IMR-90 (cell line): ENCODE measurements around the gene HMGA1. TPM values are rescaled to one million over a fixed set of nuclear protein-coding genes. Genes with fewer than 3 reads are reported as not detected.

Experiments used
- ATAC-seq: fragments of 200-7000 bp; cut with Tn5 transposase; 2 replicates; pipeline ENCODE4 v1.9.1; 2020; ENCODE audit warnings: low read depth, mild to moderate bottlenecking, moderate library complexity
- BruUV-seq: library from RNA; stranded (reverse); fragments of 400-500 nt; replicated peaks from 2 replicates; lab custom pipeline; 2021; lab: Mats Ljungman, UMichigan
- CTCF ChIA-PET: fragments of 300-600 bp; formaldehyde crosslinking; extraction: SDS; loops from one replicate; lab custom pipeline; 2021; ENCODE audit warnings: antibody characterized with exemption; lab: Yijun Ruan, JAX
- POLR2A ChIA-PET: fragments of 300-600 bp; sonication (Branson Sonifier 250); formaldehyde crosslinking; loops from one replicate; lab custom pipeline; 2022; ENCODE audit warnings: antibody characterized with exemption; ENCODE audit not compliant: unreplicated experiment; lab: Charles Lee
- DNase-seq: peaks from one replicate; pipeline ENCODE4 v3.0.0; 2013
- H2AFZ ChIP-seq: replicated peaks from 2 replicates; pipeline ENCODE3; 2013; ENCODE audit warnings: low read length, mild to moderate bottlenecking; ENCODE audit not compliant: poor library complexity
- H2AK5ac ChIP-seq: 2 replicates; pipeline ENCODE4 v1.6.1; 2013; ENCODE audit warnings: low read depth, low read length, inconsistent platforms
- H2AK9ac ChIP-seq: replicated peaks from 2 replicates; pipeline ENCODE3; 2013; ENCODE audit warnings: mild to moderate bottlenecking, low read depth, low read length, moderate library complexity; ENCODE audit not compliant: poor library complexity
- H2BK120ac ChIP-seq: 2 replicates; pipeline ENCODE4 v1.6.1; 2013; ENCODE audit warnings: low read depth, low read length, inconsistent platforms
- H2BK15ac ChIP-seq: 3 replicates; pipeline ENCODE4 v1.6.1; 2013; ENCODE audit warnings: low read depth, low read length, inconsistent platforms
- H2BK20ac ChIP-seq: 2 replicates; pipeline ENCODE4 v1.6.1; 2013; ENCODE audit warnings: low read depth, mild to moderate bottlenecking, inconsistent platforms, low read length, moderate library complexity
- H2BK5ac ChIP-seq: 2 replicates; pipeline ENCODE4 v1.6.1; 2013; ENCODE audit warnings: mild to moderate bottlenecking, low read depth, low read length, inconsistent platforms; ENCODE audit not compliant: poor library complexity, severe bottlenecking
- H3K14ac ChIP-seq: replicated peaks from 2 replicates; pipeline ENCODE4 v1.6.1; 2013; ENCODE audit warnings: low read depth, low read length, inconsistent platforms
- H3K18ac ChIP-seq: 2 replicates; pipeline ENCODE4 v1.6.1; 2013; ENCODE audit warnings: low read depth, low read length, control low read depth
- H3K23ac ChIP-seq: 2 replicates; pipeline ENCODE4 v1.6.1; 2013; ENCODE audit warnings: low read depth, low read length, inconsistent platforms
- H3K27ac ChIP-seq: 2 replicates; pipeline ENCODE4 v1.5.1; 2013; ENCODE audit warnings: mild to moderate bottlenecking, control low read depth, low read length; ENCODE audit not compliant: insufficient read depth
- H3K27me3 ChIP-seq: 2 replicates; pipeline ENCODE4 v1.6.1; 2013; ENCODE audit warnings: low read length; ENCODE audit not compliant: control insufficient read depth, insufficient read depth
- H3K36me3 ChIP-seq: 2 replicates; pipeline ENCODE4 v1.6.1; 2013; ENCODE audit warnings: low read length, mixed read lengths; ENCODE audit not compliant: control insufficient read depth, insufficient read depth
- H3K4ac ChIP-seq: 2 replicates; pipeline ENCODE4 v1.6.1; 2013; ENCODE audit warnings: low read depth, low read length, inconsistent platforms
- H3K4me1 ChIP-seq: 2 replicates; pipeline ENCODE4 v1.6.1; 2013; ENCODE audit warnings: low read length, mixed read lengths; ENCODE audit not compliant: control insufficient read depth, insufficient read depth
- H3K4me2 ChIP-seq: 2 replicates; pipeline ENCODE4 v1.6.1; 2013; ENCODE audit warnings: low read depth, mild to moderate bottlenecking, control low read depth, low read length, moderate library complexity
- H3K4me3 ChIP-seq: 2 replicates; pipeline ENCODE4 v1.5.1; 2013; ENCODE audit warnings: low read depth, mild to moderate bottlenecking, control low read depth, low read length, moderate library complexity; ENCODE audit not compliant: insufficient read depth
- H3K56ac ChIP-seq: 2 replicates; pipeline ENCODE4 v1.6.1; 2013; ENCODE audit warnings: low read length, inconsistent platforms; ENCODE audit not compliant: insufficient read depth; ENCODE audit errors: extremely low read depth
- H3K79me1 ChIP-seq, 2 experiments: 2 replicates each; pipeline ENCODE4 v1.6.1; 2013; ENCODE audit warnings: low read length in 2 of 2, inconsistent platforms in 1 of 2, low read depth in 1 of 2
- H3K9ac ChIP-seq: 2 replicates; pipeline ENCODE4 v1.6.1; 2013; ENCODE audit warnings: low read depth, low read length, control low read depth
- H3K9me1 ChIP-seq: 2 replicates; pipeline ENCODE4 v1.6.1; 2013; ENCODE audit warnings: low read length, inconsistent platforms; ENCODE audit not compliant: insufficient read depth
- H3K9me3 ChIP-seq: 2 replicates; pipeline ENCODE4 v1.6.1; 2013; ENCODE audit warnings: low read length; ENCODE audit not compliant: control insufficient read depth, insufficient read depth
- H4K20me1 ChIP-seq: 2 replicates; pipeline ENCODE4 v1.6.1; 2013; ENCODE audit warnings: low read length, inconsistent platforms; ENCODE audit not compliant: insufficient read depth
- H4K5ac ChIP-seq: 2 replicates; pipeline ENCODE4 v1.6.1; 2013; ENCODE audit warnings: mild to moderate bottlenecking, low read depth, low read length, control low read depth
- H4K8ac ChIP-seq, 2 experiments: 2 replicates each; pipeline ENCODE4 v1.6.1; 2013; ENCODE audit warnings: low read depth in 2 of 2, low read length in 2 of 2, control low read depth in 1 of 2, inconsistent platforms in 1 of 2
- H4K91ac ChIP-seq: 2 replicates; pipeline ENCODE4 v1.6.1; 2013; ENCODE audit warnings: low read depth, low read length, inconsistent platforms; ENCODE audit not compliant: insufficient read depth
- FOS ChIP-seq: fragments of 150-350 bp; IDR thresholded peaks from 2 replicates; pipeline ENCODE4 v1.6.1; 2016; ENCODE audit warnings: low read depth, low read length
- MAFK ChIP-seq: IDR thresholded peaks from 2 replicates; pipeline ENCODE4 v1.6.1; 2012; ENCODE audit warnings: low read depth, low read length, improper control_type of control experiment
- MXI1 ChIP-seq: IDR thresholded peaks from 2 replicates; pipeline ENCODE4 v1.6.1; 2012; ENCODE audit warnings: low read depth, mild to moderate bottlenecking, low read length, moderate library complexity, borderline replicate concordance
- NFE2L2 ChIP-seq: fragments of 150-350 bp; IDR thresholded peaks from 2 replicates; pipeline ENCODE4 v1.6.1; 2016; ENCODE audit warnings: low read depth, mild to moderate bottlenecking, low read length
- RAD21 ChIP-seq: IDR thresholded peaks from 2 replicates; pipeline ENCODE4 v1.6.1; 2012; ENCODE audit warnings: low read length, improper control_type of control experiment
- SMC3 ChIP-seq: fragments of 150-350 bp; IDR thresholded peaks from 2 replicates; pipeline ENCODE4 v1.6.1; 2016; ENCODE audit warnings: low read depth, mild to moderate bottlenecking, antibody characterized with exemption, low read length, moderate library complexity
- WGBS, 2 experiments: methylation state at CpG; one replicate each; pipeline versions ENCODE4 v1.1.5 to v1.1.7; 2013; ENCODE audit warnings: missing lambda C conversion rate in 2 of 2; ENCODE audit not compliant: insufficient read length in 1 of 2; ENCODE audit errors: extremely low coverage in 2 of 2; 5-methylcytosine and 5-hydroxymethylcytosine counted together
- dilution Hi-C: fragments of 300-500 bp; cut with HindIII; formaldehyde crosslinking; loops from one replicate; pipeline ENCODE4 v1.14.3; 2018; ENCODE audit warnings: low sequenced_read_pairs; ENCODE audit not compliant: unreplicated experiment
- in situ Hi-C: fragments of 300-500 bp; cut with MboI; formaldehyde crosslinking; loops from 3 replicates; pipeline ENCODE4 v1.14.3; 2019; ENCODE audit warnings: low sequenced_read_pairs, inconsistent platforms, mixed read lengths
- intact Hi-C: fragments of 100-400 bp; cut with micrococcal nuclease; formaldehyde crosslinking; loops from 2 replicates; pipeline ENCODE4 v1.10.0; 2022
- polyA plus RNA-seq, 3 experiments: library from polyadenylated mRNA; depleted of rRNA; stranded (reverse); fragments of >200 nt; gene quantifications; 2 replicates each; pipeline ENCODE4 v1.2.3, GENCODE V29; 2012; ENCODE audit warnings: low replicate concordance in 1 of 3
- total RNA-seq: library from RNA; depleted of rRNA; stranded (reverse); fragments of >200 nt; gene quantifications from 2 replicates; pipeline ENCODE4 v1.2.3, GENCODE V29; 2012
- TF ChIP-seq, protein P1 (sequence below): fragments of 150-350 bp; IDR thresholded peaks from 2 replicates; pipeline ENCODE4 v1.6.1; 2016; ENCODE audit warnings: low read depth, mild to moderate bottlenecking, low read length, moderate library complexity, borderline replicate concordance
- TF ChIP-seq, protein P2 (sequence below): conservative IDR thresholded peaks from 2 replicates; pipeline ENCODE4 v1.5.1; 2012; ENCODE audit warnings: mild to moderate bottlenecking, low read depth, low read length, improper control_type of control experiment
- TF ChIP-seq, protein P3 (sequence below): fragments of 150-350 bp; IDR thresholded peaks from 2 replicates; pipeline ENCODE4 v1.6.1; 2017; ENCODE audit warnings: mild to moderate bottlenecking, antibody characterized with exemption, low read length, low read depth

The HMGA1 gene
- total and polyA plus RNA-seq, 2 of the 4 experiments (the other 2 are of a cell fraction), result 101 to 589 TPM

DNA sequence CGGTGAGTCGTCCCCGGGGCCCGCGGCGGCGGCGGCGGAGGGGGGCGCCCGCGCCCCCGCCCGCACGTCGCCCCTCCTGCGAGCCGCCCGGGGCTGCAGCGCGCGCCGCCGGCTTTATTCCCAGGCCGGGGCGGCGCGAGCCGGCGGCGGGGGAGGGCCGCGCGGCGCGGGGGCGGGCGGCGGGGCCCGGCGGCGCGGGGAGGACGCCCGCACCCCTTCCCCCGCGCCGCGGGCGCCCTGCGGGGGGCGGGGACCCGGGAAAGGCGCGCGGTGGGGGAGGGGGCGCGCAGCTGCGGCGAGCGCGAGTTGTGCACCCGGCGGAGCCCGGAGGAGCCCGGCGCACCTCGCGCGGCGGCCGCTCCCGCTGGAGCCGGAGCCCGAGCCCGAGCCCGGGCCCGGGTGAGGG lies 646 bp downstream of the HMGA1 start:
- intact Hi-C loops, result loop anchor here (2.0 to 5.0 kb wide), 2 partner anchors 25 to 40 kb away; no protein-coding TSS in a partner anchor

More for the DNA sequence above, 646 bp downstream of the HMGA1 start:
- Histone ChIP-seq H3K9me1 (peaks cover 12% of the 10 kb centered on the region; the same call in 1 of the 2 replicates), H3K27ac (peak overlapping the region; percentile 78; the same call in 1 of the 2 replicates), H3K27me3 (no peaks in the 10 kb centered on the region), H3K4me1 (peaks cover 19% of the 10 kb centered on the region), H2AK5ac (no peak overlapping the region), H4K20me1 (peaks cover 24% of the 10 kb centered on the region), H2BK120ac (no peak overlapping the region), H3K9ac (no peak overlapping the region), H3K23ac (no peak overlapping the region), H4K91ac (no peak overlapping the region; the same call in 1 of the 2 replicates), H3K4me2 (no peak overlapping the region), H4K8ac (no peak overlapping the region; a peak in 1 of 4 replicates), H3K36me3 (peaks cover 11% of the 10 kb centered on the region), H3K56ac (no peak overlapping the region), H3K4ac (no peak overlapping the region), H2AK9ac (peak overlapping the region; percentile 96), H2BK20ac (no peak overlapping the region), H3K18ac (no peak overlapping the region), H2BK5ac (peak overlapping the region; percentile 76), H2AFZ (peak overlapping the region; percentile 79), H3K9me3 (no peaks in the 10 kb centered on the region), H3K4me3 (peak overlapping the region; percentile 76), H3K14ac (no peak overlapping the region), H3K79me1 (peaks cover 8 to 35% of the 10 kb centered on the region in 2 experiments), H4K5ac (no peak overlapping the region), H2BK15ac (no peak overlapping the region)
- POLR2A ChIA-PET, result interaction anchor here (0.5 to 1.0 kb wide), 12 partner anchors 10 to 1590 kb away, joined by 3 to 10 read pairs (median 4); no protein-coding TSS in a partner anchor
- in situ Hi-C loops (no loop called here), dilution Hi-C loops (no loop called here)
- BruUV-seq, result no TSS peak
- DNase-seq (no peak), ATAC-seq (peak; percentile 13)
- no CpG with 5 or more reads among the region's 78 CpGs for WGBS, 2 experiments
- TF ChIP-seq MAFK (no peak), MXI1 (no peak), RAD21 (no peak), SMC3 (no peak), NFE2L2 (no peak), FOS (no peak)
- TF ChIP-seq, protein P1, sequence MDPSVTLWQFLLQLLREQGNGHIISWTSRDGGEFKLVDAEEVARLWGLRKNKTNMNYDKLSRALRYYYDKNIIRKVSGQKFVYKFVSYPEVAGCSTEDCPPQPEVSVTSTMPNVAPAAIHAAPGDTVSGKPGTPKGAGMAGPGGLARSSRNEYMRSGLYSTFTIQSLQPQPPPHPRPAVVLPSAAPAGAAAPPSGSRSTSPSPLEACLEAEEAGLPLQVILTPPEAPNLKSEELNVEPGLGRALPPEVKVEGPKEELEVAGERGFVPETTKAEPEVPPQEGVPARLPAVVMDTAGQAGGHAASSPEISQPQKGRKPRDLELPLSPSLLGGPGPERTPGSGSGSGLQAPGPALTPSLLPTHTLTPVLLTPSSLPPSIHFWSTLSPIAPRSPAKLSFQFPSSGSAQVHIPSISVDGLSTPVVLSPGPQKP, result no peak
- TF ChIP-seq, protein P2, sequence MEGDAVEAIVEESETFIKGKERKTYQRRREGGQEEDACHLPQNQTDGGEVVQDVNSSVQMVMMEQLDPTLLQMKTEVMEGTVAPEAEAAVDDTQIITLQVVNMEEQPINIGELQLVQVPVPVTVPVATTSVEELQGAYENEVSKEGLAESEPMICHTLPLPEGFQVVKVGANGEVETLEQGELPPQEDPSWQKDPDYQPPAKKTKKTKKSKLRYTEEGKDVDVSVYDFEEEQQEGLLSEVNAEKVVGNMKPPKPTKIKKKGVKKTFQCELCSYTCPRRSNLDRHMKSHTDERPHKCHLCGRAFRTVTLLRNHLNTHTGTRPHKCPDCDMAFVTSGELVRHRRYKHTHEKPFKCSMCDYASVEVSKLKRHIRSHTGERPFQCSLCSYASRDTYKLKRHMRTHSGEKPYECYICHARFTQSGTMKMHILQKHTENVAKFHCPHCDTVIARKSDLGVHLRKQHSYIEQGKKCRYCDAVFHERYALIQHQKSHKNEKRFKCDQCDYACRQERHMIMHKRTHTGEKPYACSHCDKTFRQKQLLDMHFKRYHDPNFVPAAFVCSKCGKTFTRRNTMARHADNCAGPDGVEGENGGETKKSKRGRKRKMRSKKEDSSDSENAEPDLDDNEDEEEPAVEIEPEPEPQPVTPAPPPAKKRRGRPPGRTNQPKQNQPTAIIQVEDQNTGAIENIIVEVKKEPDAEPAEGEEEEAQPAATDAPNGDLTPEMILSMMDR, result no peak
- TF ChIP-seq, protein P3, sequence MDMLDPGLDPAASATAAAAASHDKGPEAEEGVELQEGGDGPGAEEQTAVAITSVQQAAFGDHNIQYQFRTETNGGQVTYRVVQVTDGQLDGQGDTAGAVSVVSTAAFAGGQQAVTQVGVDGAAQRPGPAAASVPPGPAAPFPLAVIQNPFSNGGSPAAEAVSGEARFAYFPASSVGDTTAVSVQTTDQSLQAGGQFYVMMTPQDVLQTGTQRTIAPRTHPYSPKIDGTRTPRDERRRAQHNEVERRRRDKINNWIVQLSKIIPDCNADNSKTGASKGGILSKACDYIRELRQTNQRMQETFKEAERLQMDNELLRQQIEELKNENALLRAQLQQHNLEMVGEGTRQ, result no peak
- CTCF ChIA-PET, result interaction anchor here (0.5 to 1.0 kb wide), 3 partner anchors 14 to 642 kb away, joined by 3 to 4 read pairs (median 4); no protein-coding TSS in a partner anchor
